ACC112 (cell line): ENCODE measurements around the gene AK2.

ENCODE experiments used
- H2AFZ ChIP-seq: fragments of 200-600 bp; sonication (generic); one replicate; pipeline ENCODE4 v1.6.0; 2017; ENCODE audit warnings: antibody characterized with exemption, low read length; ENCODE audit not compliant: unreplicated experiment
- H3K27ac ChIP-seq: fragments of 200-600 bp; sonication (generic); 2 replicates; pipeline ENCODE4 v1.5.1; 2014; ENCODE audit warnings: low read depth, mild to moderate bottlenecking, antibody characterized with exemption, low read length, moderate library complexity
- H3K27me3 ChIP-seq: fragments of 200-600 bp; sonication (generic); 2 replicates; pipeline ENCODE4 v1.6.1; 2014; ENCODE audit warnings: mild to moderate bottlenecking, antibody characterized with exemption, low read length, moderate library complexity, mixed read lengths; ENCODE audit not compliant: insufficient read depth
- H3K36me3 ChIP-seq: fragments of 200-600 bp; sonication (generic); 2 replicates; pipeline ENCODE4 v1.6.1; 2016; ENCODE audit warnings: mild to moderate bottlenecking, antibody characterized with exemption, low read length, moderate library complexity, mixed read lengths; ENCODE audit not compliant: insufficient read depth
- H3K4me1 ChIP-seq: fragments of 200-600 bp; sonication (generic); one replicate; pipeline ENCODE4 v1.6.1; 2016; ENCODE audit warnings: low read length, mixed read lengths; ENCODE audit not compliant: insufficient read depth, unreplicated experiment, control insufficient read depth
- H3K4me3 ChIP-seq: fragments of 200-600 bp; sonication (generic); 2 replicates; pipeline ENCODE4 v1.5.1; 2014; ENCODE audit warnings: mild to moderate bottlenecking, low read depth, low read length
- H3K79me2 ChIP-seq: fragments of 200-600 bp; sonication (generic); one replicate; pipeline ENCODE4 v1.6.0; 2016; ENCODE audit warnings: low read length; ENCODE audit not compliant: control insufficient read depth, unreplicated experiment, insufficient read depth

Gene AK2

GRCh38 chr1:33036526-33037503, at the start of gene AK2:
Gene AK2 (minus strand): TSS chr1:33036883. CDS start chr1:33036828, 55 bp downstream.
- Histone ChIP-seq H2AFZ (peak within 1 kb of the TSS; percentile 16), H3K4me3 (peak within 1 kb of the TSS; percentile 86), H3K27ac (peak within 1 kb of the TSS; percentile 75), H3K79me2 (peaks cover 45% of the 10 kb centered on the region), H3K27me3 (no peaks in the 10 kb centered on the region), H3K4me1 (peaks cover 27% of the 10 kb centered on the region), H3K36me3 (0 out of 2 replicates have a peak, but pooled peaks cover 3% of the 10 kb centered on the region)

- Histone ChIP-seq H3K27me3 (no peaks in the 10 kb centered on the region), H2AFZ (no peak overlapping the region), H3K4me3 (no peak overlapping the region), H3K4me1 (peaks cover 3% of the 10 kb centered on the region), H3K36me3 (no peaks in the 10 kb centered on the region), H3K79me2 (no peaks in the 10 kb centered on the region), H3K27ac (no peak overlapping the region)
Observed at GRCh38 chr1:33086384-33086850, 49.7 kb upstream of the AK2 start.

GRCh38 chr1:33085332-33085731, 48.6 kb upstream of the AK2 start:
- H3K4me3 ChIP-seq, result no peak overlapping the region
- H3K27me3 ChIP-seq, result no peaks in the 10 kb centered on the region
- H2AFZ ChIP-seq, result no peak overlapping the region
- no peak overlapping the region for H3K27ac ChIP-seq
- no peaks in the 10 kb centered on the region for H3K36me3 ChIP-seq
- no peaks in the 10 kb centered on the region for H3K79me2 ChIP-seq
- H3K4me1 ChIP-seq, result peaks cover 3% of the 10 kb centered on the region

- H3K36me3 ChIP-seq, result no peaks in the 10 kb centered on the region
- H3K79me2 ChIP-seq, result no peaks in the 10 kb centered on the region
- H3K4me3 ChIP-seq, result no peak overlapping the region
- no peak overlapping the region for H2AFZ ChIP-seq
- no peaks in the 10 kb centered on the region for H3K27me3 ChIP-seq
- peaks cover 3% of the 10 kb centered on the region for H3K4me1 ChIP-seq
- H3K27ac ChIP-seq, result no peak overlapping the region
Observed at GRCh38 chr1:33082575-33083108, 46.0 kb upstream of the AK2 start.

- H3K27ac ChIP-seq, result no peak overlapping the region
Observed at GRCh38 chr1:33081554-33082305, 45.0 kb upstream of the AK2 start.

GRCh38 chr1:33080885-33081553, 44.3 kb upstream of the AK2 start, which contains the start of gene AZIN2:
Gene AZIN2 (plus strand): TSS chr1:33081153. CDS start chr1:33082250, 1,097 bp downstream.
- Histone ChIP-seq H3K4me3 (peak within 1 kb of the TSS; percentile 84), H3K27me3 (no peaks in the 10 kb centered on the region), H3K4me1 (no peaks in the 10 kb centered on the region), H2AFZ (peak within 1 kb of the TSS; percentile 85), H3K36me3 (no peaks in the 10 kb centered on the region), H3K79me2 (no peaks in the 10 kb centered on the region), H3K27ac (no peak within 1 kb of the TSS)

More at GRCh38 chr1:33081554-33082305, 45.0 kb upstream of the AK2 start:
- peak overlapping the region; percentile 85 for H2AFZ ChIP-seq
- no peaks in the 10 kb centered on the region for H3K79me2 ChIP-seq
- no peaks in the 10 kb centered on the region for H3K27me3 ChIP-seq
- peaks cover 2% of the 10 kb centered on the region for H3K4me1 ChIP-seq
- H3K4me3 ChIP-seq, result peak overlapping the region; percentile 84
- H3K36me3 ChIP-seq, result no peaks in the 10 kb centered on the region

GRCh38 chr1:33080373-33080772, 43.7 kb upstream of the AK2 start:
- Histone ChIP-seq H2AFZ (peak overlapping the region; percentile 73), H3K4me1 (no peaks in the 10 kb centered on the region), H3K27me3 (no peaks in the 10 kb centered on the region), H3K27ac (no peak overlapping the region), H3K4me3 (peak overlapping the region; percentile 84), H3K79me2 (no peaks in the 10 kb centered on the region), H3K36me3 (no peaks in the 10 kb centered on the region)

- Histone ChIP-seq H3K4me3 (no peak overlapping the region), H3K4me1 (peaks cover 3% of the 10 kb centered on the region), H3K36me3 (no peaks in the 10 kb centered on the region), H3K79me2 (no peaks in the 10 kb centered on the region), H3K27ac (no peak overlapping the region), H3K27me3 (no peaks in the 10 kb centered on the region), H2AFZ (no peak overlapping the region)
Observed at GRCh38 chr1:33078030-33078591, 41.4 kb upstream of the AK2 start.

GRCh38 chr1:33074193-33074945, 37.7 kb upstream of the AK2 start:
- no peaks in the 10 kb centered on the region for H3K36me3 ChIP-seq

More at GRCh38 chr1:33074193-33074945, 37.7 kb upstream of the AK2 start:
- Histone ChIP-seq H2AFZ (no peak overlapping the region), H3K4me1 (peaks cover 13% of the 10 kb centered on the region), H3K27ac (no peak overlapping the region), H3K79me2 (no peaks in the 10 kb centered on the region), H3K27me3 (0 out of 2 replicates have a peak, but pooled peaks cover 5% of the 10 kb centered on the region), H3K4me3 (no peak overlapping the region)
